Neural progenitor cell (in vitro differentiated cells): ENCODE data around the gene CD81. TPM values are rescaled to one million over a fixed set of nuclear protein-coding genes. Genes with fewer than 3 reads are reported as not detected.

Source experiments
- DNase-seq: peaks from one replicate; pipeline ENCODE4 v3.0.0-alpha.2; 2016; ENCODE audit warnings: low spot score
- H2AFZ ChIP-seq: fragments of 200-600 bp; sonication (generic); replicated peaks from 2 replicates; pipeline ENCODE4 v1.6.1; 2016; ENCODE audit warnings: antibody characterized with exemption
- H3F3A ChIP-seq: fragments of 200-600 bp; sonication (generic); 2 replicates; pipeline ENCODE4 v1.6.1; 2016; ENCODE audit warnings: antibody characterized with exemption, low read depth
- H3K27ac ChIP-seq: fragments of 200-600 bp; sonication (generic); 2 replicates; pipeline ENCODE4 v1.5.1; 2016; ENCODE audit warnings: mild to moderate bottlenecking
- H3K27me3 ChIP-seq: fragments of 200-600 bp; sonication (generic); 2 replicates; pipeline ENCODE4 v1.6.1; 2016; ENCODE audit warnings: mild to moderate bottlenecking, moderate library complexity
- H3K36me3 ChIP-seq: fragments of 200-600 bp; sonication (generic); 2 replicates; pipeline ENCODE4 v1.5.1; 2016
- H3K4me1 ChIP-seq: fragments of 200-600 bp; sonication (generic); 2 replicates; pipeline ENCODE4 v1.6.1; 2016; ENCODE audit warnings: mixed run types
- H3K4me2 ChIP-seq: fragments of 200-600 bp; sonication (generic); 2 replicates; pipeline ENCODE4 v1.6.1; 2016
- H3K4me3 ChIP-seq: fragments of 200-600 bp; sonication (generic); 2 replicates; pipeline ENCODE4 v1.5.1; 2016
- H3K79me2 ChIP-seq: fragments of 200-600 bp; sonication (generic); 2 replicates; pipeline ENCODE4 v1.6.1; 2016; ENCODE audit warnings: low read depth
- H3K9ac ChIP-seq: fragments of 200-600 bp; sonication (generic); 2 replicates; pipeline ENCODE4 v1.6.1; 2016
- H3K9me3 ChIP-seq: fragments of 200-600 bp; sonication (generic); 2 replicates; pipeline ENCODE4 v1.5.1; 2016; ENCODE audit warnings: low read depth
- H4K20me1 ChIP-seq: fragments of 200-600 bp; sonication (generic); 2 replicates; pipeline ENCODE4 v1.6.1; 2016; ENCODE audit warnings: low read depth
- H3K27ac Mint-ChIP-seq: 3 replicates; pipeline ENCODE4 v1.8.0; 2021; ENCODE audit warnings: mixed read lengths
- H3K27me3 Mint-ChIP-seq: 2 replicates; pipeline ENCODE4 v1.8.0; 2022; ENCODE audit warnings: low read depth, mild to moderate bottlenecking, inconsistent platforms, moderate library complexity, mixed read lengths; ENCODE audit not compliant: insufficient read depth
- H3K36me3 Mint-ChIP-seq: 3 replicates; pipeline ENCODE4 v1.8.0; 2021; ENCODE audit warnings: mixed read lengths
- H3K4me1 Mint-ChIP-seq: 3 replicates; pipeline ENCODE4 v1.8.0; 2021; ENCODE audit warnings: mixed read lengths
- H3K4me3 Mint-ChIP-seq: 3 replicates; pipeline ENCODE4 v1.8.0; 2021; ENCODE audit warnings: mild to moderate bottlenecking, moderate library complexity, mixed read lengths
- H3K9me3 Mint-ChIP-seq: 3 replicates; pipeline ENCODE4 v1.8.0; 2020; ENCODE audit warnings: mixed read lengths
- EZH2 ChIP-seq: fragments of 200-600 bp; sonication (generic); IDR thresholded peaks from 2 replicates; pipeline ENCODE4 v1.6.1; 2017; ENCODE audit warnings: antibody characterized with exemption, mild to moderate bottlenecking, moderate library complexity
- EZH2phosphoT487 ChIP-seq: fragments of 200-600 bp; sonication (generic); IDR thresholded peaks from 2 replicates; pipeline ENCODE4 v1.6.1; 2017; ENCODE audit warnings: antibody characterized with exemption
- total RNA-seq: library from RNA; depleted of rRNA; stranded (reverse); fragments of >200 nt; gene quantifications from 2 replicates; pipeline ENCODE4 v1.2.3, GENCODE V29; 2015; ENCODE audit warnings: low replicate concordance
- TF ChIP-seq, protein P1 (sequence below): fragments of 200-600 bp; sonication (generic); IDR thresholded peaks from 2 replicates; pipeline ENCODE4 v1.5.1; 2017; ENCODE audit warnings: antibody characterized with exemption, mild to moderate bottlenecking

The CD81 gene
- total RNA-seq, 1 donor from 2014 or later = 87.6 TPM

DNA sequence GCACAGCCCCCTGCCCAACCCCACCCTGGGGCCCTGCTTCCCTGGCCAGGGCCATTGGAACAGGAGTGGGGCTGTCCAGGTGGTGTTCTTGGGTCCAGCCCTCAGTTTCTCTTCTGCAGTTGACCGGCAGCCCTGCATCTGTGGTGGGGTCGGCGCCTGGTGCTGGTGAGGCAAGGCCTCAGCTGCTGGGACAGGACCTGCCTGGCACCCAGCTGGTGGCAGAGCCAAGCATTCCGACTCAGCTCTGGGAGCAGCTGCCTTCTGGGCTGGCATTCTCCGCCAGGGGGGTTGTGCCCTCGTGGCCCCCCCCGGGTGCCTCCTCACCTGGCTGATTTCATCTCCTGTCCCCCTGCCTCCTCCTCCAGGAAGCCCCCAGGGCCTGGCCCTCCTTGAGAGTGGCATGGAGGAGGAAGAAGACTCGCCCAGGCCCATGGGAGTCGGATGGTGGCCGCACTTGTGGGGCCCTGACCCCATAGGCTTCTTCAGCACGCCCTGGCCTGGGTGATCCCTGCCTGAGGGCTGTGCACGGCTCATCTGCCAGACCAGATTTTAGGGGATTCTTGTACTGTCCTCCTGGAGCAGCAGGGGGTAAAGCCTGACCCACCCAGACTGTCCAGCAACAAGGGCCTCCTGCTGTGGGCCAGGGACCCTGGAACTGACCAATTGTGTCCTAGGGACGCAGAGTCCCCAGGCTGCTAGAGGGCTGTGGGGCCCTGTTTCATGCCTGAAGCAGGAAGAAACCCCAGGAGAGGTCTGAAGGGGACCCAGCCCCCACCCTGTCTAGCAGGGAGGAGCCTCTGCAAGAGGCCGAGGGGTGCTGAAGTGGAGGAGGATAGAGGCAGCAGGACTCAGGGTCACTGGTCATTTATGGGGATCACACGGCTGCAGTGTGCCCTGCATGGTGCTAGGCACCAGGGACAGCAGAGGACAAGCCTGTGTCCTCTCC, 11.6 kb downstream of the CD81 start:
- Histone ChIP-seq H3K4me1 (peaks cover 13% of the 10 kb centered on the region), H3K27me3 (no peaks in the 10 kb centered on the region), H3K36me3 (no peaks in the 10 kb centered on the region), H3K4me3 (no peak overlapping the region), H3K27ac (no peak overlapping the region), H2AFZ (no peak overlapping the region), H4K20me1 (peaks cover 94% of the 10 kb centered on the region), H3K79me2 (peaks cover 71% of the 10 kb centered on the region), H3F3A (no peaks in the 10 kb centered on the region), H3K9ac (no peak overlapping the region), H3K9me3 (no peaks in the 10 kb centered on the region), H3K4me2 (no peak overlapping the region)
- no peaks in the 10 kb centered on the region for H3K36me3 Mint-ChIP-seq
- H3K4me1 Mint-ChIP-seq = peaks cover 35% of the 10 kb centered on the region
- no peaks in the 10 kb centered on the region for H3K27me3 Mint-ChIP-seq
- no peak for DNase-seq
- peak overlapping the region; percentile 35 for H3K4me3 Mint-ChIP-seq
- TF ChIP-seq EZH2phosphoT487 = no peak
- TF ChIP-seq, protein P1, sequence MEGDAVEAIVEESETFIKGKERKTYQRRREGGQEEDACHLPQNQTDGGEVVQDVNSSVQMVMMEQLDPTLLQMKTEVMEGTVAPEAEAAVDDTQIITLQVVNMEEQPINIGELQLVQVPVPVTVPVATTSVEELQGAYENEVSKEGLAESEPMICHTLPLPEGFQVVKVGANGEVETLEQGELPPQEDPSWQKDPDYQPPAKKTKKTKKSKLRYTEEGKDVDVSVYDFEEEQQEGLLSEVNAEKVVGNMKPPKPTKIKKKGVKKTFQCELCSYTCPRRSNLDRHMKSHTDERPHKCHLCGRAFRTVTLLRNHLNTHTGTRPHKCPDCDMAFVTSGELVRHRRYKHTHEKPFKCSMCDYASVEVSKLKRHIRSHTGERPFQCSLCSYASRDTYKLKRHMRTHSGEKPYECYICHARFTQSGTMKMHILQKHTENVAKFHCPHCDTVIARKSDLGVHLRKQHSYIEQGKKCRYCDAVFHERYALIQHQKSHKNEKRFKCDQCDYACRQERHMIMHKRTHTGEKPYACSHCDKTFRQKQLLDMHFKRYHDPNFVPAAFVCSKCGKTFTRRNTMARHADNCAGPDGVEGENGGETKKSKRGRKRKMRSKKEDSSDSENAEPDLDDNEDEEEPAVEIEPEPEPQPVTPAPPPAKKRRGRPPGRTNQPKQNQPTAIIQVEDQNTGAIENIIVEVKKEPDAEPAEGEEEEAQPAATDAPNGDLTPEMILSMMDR = no peak
- no peak for TF ChIP-seq EZH2
- H3K27ac Mint-ChIP-seq = peak overlapping the region; percentile 43
- H3K9me3 Mint-ChIP-seq = no peaks in the 10 kb centered on the region

DNA sequence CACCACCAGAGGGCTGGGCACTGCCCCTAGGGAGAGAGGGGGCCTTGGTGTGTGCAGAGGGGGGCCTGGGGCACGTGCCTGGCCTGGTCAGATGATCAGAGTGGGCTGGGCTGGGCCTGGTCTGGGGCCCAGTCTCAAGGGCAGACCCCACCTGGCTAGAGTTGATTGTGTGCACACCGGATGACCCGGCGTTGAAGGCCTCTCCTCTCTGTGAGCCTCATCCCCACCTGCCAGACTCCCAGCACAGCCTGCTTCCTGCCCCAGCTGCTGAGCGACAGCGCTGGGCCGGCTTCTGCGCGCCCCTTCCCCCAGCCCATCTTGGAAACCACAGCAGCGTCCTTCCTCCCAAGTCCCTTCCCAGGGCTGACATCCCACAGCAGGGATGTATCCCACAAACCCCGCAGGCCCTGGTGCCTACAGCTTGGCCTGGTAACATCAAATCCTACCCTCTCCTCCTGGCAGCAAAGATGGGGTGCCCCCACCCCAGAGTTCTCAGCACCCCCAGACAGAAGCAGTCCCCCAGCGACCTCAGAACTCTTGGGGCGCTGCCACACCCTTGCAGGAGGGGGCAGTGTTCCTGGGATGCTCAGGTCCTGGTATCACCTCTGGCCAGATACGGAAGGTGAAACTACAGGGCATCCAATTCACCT, 12.4 kb downstream of the CD81 start:
- peak overlapping the region; percentile 33 for H3K4me3 Mint-ChIP-seq
- peak overlapping the region; percentile 43 for H3K27ac Mint-ChIP-seq
- Histone ChIP-seq H3K27me3 (no peaks in the 10 kb centered on the region), H3F3A (no peaks in the 10 kb centered on the region), H4K20me1 (peaks cover 95% of the 10 kb centered on the region), H3K4me1 (peaks cover 13% of the 10 kb centered on the region), H3K4me2 (no peak overlapping the region), H3K79me2 (peaks cover 66% of the 10 kb centered on the region), H3K9ac (no peak overlapping the region), H3K27ac (no peak overlapping the region), H3K4me3 (no peak overlapping the region), H2AFZ (no peak overlapping the region), H3K36me3 (no peaks in the 10 kb centered on the region), H3K9me3 (no peaks in the 10 kb centered on the region)
- H3K36me3 Mint-ChIP-seq = no peaks in the 10 kb centered on the region
- no peaks in the 10 kb centered on the region for H3K9me3 Mint-ChIP-seq
- TF ChIP-seq EZH2 (no peak), EZH2phosphoT487 (no peak)
- TF ChIP-seq, protein P1 = no peak
- H3K27me3 Mint-ChIP-seq = no peaks in the 10 kb centered on the region
- peaks cover 35% of the 10 kb centered on the region for H3K4me1 Mint-ChIP-seq
- no peak for DNase-seq

DNA sequence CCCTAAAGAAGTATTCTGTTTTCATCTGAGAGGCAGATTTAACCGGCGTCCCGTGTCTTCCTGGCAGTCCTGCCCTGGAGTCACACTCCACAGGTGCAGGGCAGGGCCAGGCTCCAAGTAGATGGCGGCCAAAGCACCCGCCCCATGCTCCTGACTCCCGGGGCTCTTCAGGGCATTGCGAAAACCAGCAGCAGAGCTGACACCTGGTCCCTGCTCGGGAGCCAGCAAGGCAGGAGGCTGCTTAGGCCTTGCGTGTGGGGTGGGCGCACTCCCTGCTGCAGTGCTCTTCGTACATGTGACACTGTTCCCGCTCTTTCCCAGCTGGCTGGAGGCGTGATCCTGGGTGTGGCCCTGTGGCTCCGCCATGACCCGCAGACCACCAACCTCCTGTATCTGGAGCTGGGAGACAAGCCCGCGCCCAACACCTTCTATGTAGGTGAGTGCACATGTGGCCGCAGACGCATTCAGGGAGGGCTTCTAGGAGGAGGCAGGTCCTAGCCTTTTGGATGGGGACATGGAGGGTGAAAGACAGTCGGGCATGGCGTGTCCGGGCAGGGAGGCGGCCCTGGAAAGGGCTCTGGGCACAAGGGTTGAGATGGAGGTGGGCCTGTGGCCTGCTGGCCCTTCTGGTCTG, 13.1 kb downstream of the CD81 start:
- Histone ChIP-seq H4K20me1 (peaks cover 89% of the 10 kb centered on the region), H3K9me3 (no peaks in the 10 kb centered on the region), H3K4me3 (no peak overlapping the region), H3K79me2 (peaks cover 59% of the 10 kb centered on the region), H3K4me1 (peaks cover 13% of the 10 kb centered on the region), H3K9ac (no peak overlapping the region), H3K27me3 (no peaks in the 10 kb centered on the region), H3F3A (no peaks in the 10 kb centered on the region), H2AFZ (no peak overlapping the region), H3K27ac (no peak overlapping the region), H3K36me3 (no peaks in the 10 kb centered on the region), H3K4me2 (no peak overlapping the region)
- Mint-ChIP-seq H3K36me3 (no peaks in the 10 kb centered on the region), H3K4me1 (peaks cover 35% of the 10 kb centered on the region), H3K4me3 (peak overlapping the region; percentile 33), H3K27ac (peak overlapping the region; percentile 31), H3K9me3 (no peaks in the 10 kb centered on the region), H3K27me3 (no peaks in the 10 kb centered on the region)
- DNase-seq = no peak
- TF ChIP-seq EZH2 (no peak), EZH2phosphoT487 (no peak)
- TF ChIP-seq, protein P1 = no peak
